Nucleus accumbens (tissue), 56 donors: ENCODE data around the gene ZNF556.

Experiments
- DNase-seq, 56 donors: peaks; one replicate each; lab custom pipeline; 2025; lab: John Stamatoyannopoulos, UW

The ZNF556 gene

GRCh38 chr19:2867025-2867991 is at the start of gene ZNF556:
TSS of gene ZNF556 (plus strand) at chr19:2867335. CDS start at chr19:2867422, 87 bp downstream.
- DNase-seq, result peak in 5 of 56 donors; percentile 12 to 42 (median 19)

- peak in 55 of 56 donors; percentile 58 to 96 (median 89) for DNase-seq
Observed at GRCh38 chr19:2819540-2820111, 47.5 kb upstream of the ZNF556 start, which contains the start of gene ZNF554. TSS of gene ZNF554 (plus strand) at chr19:2819868. CDS start at chr19:2820072, 204 bp downstream.

- peak in 4 of 56 donors; percentile 12 to 45 (median 40) for DNase-seq
Observed at GRCh38 chr19:2820112-2820702, 46.9 kb upstream of the ZNF556 start.

- DNase-seq, result no peak
Observed at GRCh38 chr19:2822846-2823245, 44.3 kb upstream of the ZNF556 start.

GRCh38 chr19:2823646-2824045 is 43.5 kb upstream of the ZNF556 start:
- no peak for DNase-seq

- DNase-seq, result no peak
Observed at GRCh38 chr19:2824129-2824528, 43.0 kb upstream of the ZNF556 start.

GRCh38 chr19:2827022-2827421 is 40.1 kb upstream of the ZNF556 start:
- no peak for DNase-seq

- DNase-seq, result no peak
Observed at GRCh38 chr19:2827840-2828489, 39.2 kb upstream of the ZNF556 start.

- no peak for DNase-seq
Observed at GRCh38 chr19:2834294-2834871, 32.8 kb upstream of the ZNF556 start.

GRCh38 chr19:2837430-2837829 is 29.7 kb upstream of the ZNF556 start:
- DNase-seq, result no peak

- DNase-seq, result peak; percentile 93 to 100 (median 99)
Observed at GRCh38 chr19:2840794-2841791, 26.0 kb upstream of the ZNF556 start, which contains the start of gene ZNF555. TSS of gene ZNF555 (plus strand) at chr19:2841475. CDS start at chr19:2841573, 98 bp downstream.

- no peak for DNase-seq
Observed at GRCh38 chr19:2841855-2842574, 25.1 kb upstream of the ZNF556 start.

- DNase-seq, result no peak
Observed at GRCh38 chr19:2845107-2845506, 22.0 kb upstream of the ZNF556 start.

- no peak for DNase-seq
Observed at GRCh38 chr19:2846180-2846894, 20.8 kb upstream of the ZNF556 start.

GRCh38 chr19:2847507-2847906 is 19.6 kb upstream of the ZNF556 start:
- no peak for DNase-seq

- DNase-seq, result no peak
Observed at GRCh38 chr19:2848616-2849015, 18.5 kb upstream of the ZNF556 start.

GRCh38 chr19:2850256-2850925 is 16.7 kb upstream of the ZNF556 start:
- no peak for DNase-seq
